Suprapubic skin (tissue), 4 donors: ENCODE results near the gene FEM1A. TPM values are rescaled to one million over a fixed set of nuclear protein-coding genes. Genes with fewer than 3 reads are reported as not detected.
A peak's percentile ranks its signal among the peaks of the same experiment; 100 is the strongest.
"Not testable (repeated sequence)": the region's sequence is repeated elsewhere in the genome, so short reads cannot be mapped to it uniquely, and the experiment has no call there.

ENCODE experiments used
- DNase-seq, 2 donors: peaks; one replicate each; pipeline ENCODE4 v3.0.0-alpha.2; 2019; ENCODE audit warnings: low spot score in 2 of 2
- H3K27ac ChIP-seq: fragments of 200-600 bp; sonication (generic); one replicate; pipeline ENCODE4 v1.5.1; 2019
- H3K27me3 ChIP-seq: fragments of 200-600 bp; sonication (generic); one replicate; pipeline ENCODE4 v1.5.1; 2019
- H3K36me3 ChIP-seq: fragments of 200-600 bp; sonication (generic); one replicate; pipeline ENCODE4 v1.5.1; 2019
- H3K4me1 ChIP-seq: fragments of 200-600 bp; sonication (generic); one replicate; pipeline ENCODE4 v1.5.1; 2019
- H3K4me3 ChIP-seq: fragments of 200-600 bp; sonication (generic); one replicate; pipeline ENCODE4 v1.5.1; 2019; ENCODE audit warnings: mild to moderate bottlenecking
- H3K9me3 ChIP-seq: fragments of 200-600 bp; sonication (generic); one replicate; pipeline ENCODE4 v1.5.1; 2019
- EP300 ChIP-seq: sonication (generic); formaldehyde crosslinking; IDR thresholded peaks from one replicate; pipeline ENCODE4 v1.6.1; 2017; ENCODE audit warnings: antibody characterized with exemption
- POLR2A ChIP-seq, 2 donors: fragments of 450-650 bp; IDR thresholded peaks; one replicate each; pipeline ENCODE4 v1.6.1; 2017; ENCODE audit warnings: antibody characterized with exemption in 2 of 2, mild to moderate bottlenecking in 2 of 2, moderate library complexity in 2 of 2
- POLR2AphosphoS5 ChIP-seq, 3 donors: sonication (generic); formaldehyde crosslinking; IDR thresholded peaks; one replicate each; pipeline ENCODE4 v1.6.1; 2017; ENCODE audit warnings: antibody characterized with exemption in 3 of 3
- WGBS: methylation state at CpG from one replicate; pipeline ENCODE4 v1.1.5; 2018; 5-methylcytosine and 5-hydroxymethylcytosine counted together
- total RNA-seq, 4 donors: library from RNA; depleted of rRNA; stranded (reverse); fragments of >200 nt; gene quantifications; one replicate each; pipeline ENCODE4 v1.1.0, GENCODE V29; 2016
- TF ChIP-seq, protein P1 (sequence below), 2 donors: fragments of 200-600 bp in 1 of 2; fragments of 450-650 bp in 1 of 2; sonication (generic) in 1 of 2; IDR thresholded peaks; one replicate each; pipeline ENCODE4 v1.5.1; 2016 to 2019; ENCODE audit warnings: antibody characterized with exemption in 2 of 2, mild to moderate bottlenecking in 1 of 2, moderate library complexity in 1 of 2

Gene FEM1A
- total RNA-seq, 4 donors from 2014 or later: 29.6 to 51.8 (median 41.1) TPM

DNA sequence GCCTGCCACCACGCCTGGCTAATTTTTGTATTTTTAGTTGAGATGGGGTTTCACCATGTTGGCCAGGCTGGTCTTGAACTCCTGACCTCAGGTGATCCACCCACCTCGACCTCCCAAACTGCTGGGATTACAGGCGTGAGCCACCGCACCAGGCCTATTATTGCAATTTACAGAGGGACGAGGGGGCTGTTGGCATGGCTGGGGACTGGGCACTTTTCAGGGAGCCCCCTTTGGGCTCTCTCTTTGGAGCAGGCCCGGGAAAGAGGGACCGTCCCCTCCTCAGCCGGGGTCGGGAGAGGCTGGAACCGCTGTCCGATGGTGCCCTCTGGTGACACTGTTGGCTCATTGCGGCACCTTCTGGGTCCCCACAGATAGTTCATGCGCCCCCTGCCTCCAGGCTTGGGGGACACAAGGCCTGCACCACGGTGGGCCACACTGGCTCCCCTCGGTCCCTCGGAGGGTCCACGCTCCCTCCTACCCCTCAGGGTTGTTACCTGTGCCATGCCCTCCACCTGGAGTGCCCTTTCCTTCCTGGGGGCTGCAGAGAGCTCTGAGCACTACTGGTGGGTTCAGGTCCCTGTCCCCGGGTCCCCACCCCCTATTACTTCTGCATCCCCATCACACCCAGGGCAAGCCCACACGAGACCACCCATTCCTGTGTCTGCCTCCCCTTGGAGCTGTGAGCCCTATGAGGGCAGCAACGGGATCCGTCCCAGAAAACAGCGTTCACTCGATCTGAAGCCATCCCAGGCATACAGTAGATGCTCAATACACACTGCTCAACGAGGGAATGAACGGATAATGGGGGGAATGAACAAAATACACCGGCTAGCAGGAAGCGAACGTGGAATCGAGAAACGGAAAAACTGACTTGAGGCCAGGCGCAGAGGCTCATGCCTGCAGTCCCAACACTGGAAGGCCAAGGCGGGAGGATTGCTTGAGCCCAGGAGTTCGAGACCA lies 12.5 kb downstream of the FEM1A start:
- H3K4me1 ChIP-seq: peaks cover 21% of the 10 kb centered on the region
- DNase-seq: no peak
- H3K9me3 ChIP-seq: no peaks in the 10 kb centered on the region
- no peak overlapping the region for H3K27ac ChIP-seq
- TF ChIP-seq, protein P1, sequence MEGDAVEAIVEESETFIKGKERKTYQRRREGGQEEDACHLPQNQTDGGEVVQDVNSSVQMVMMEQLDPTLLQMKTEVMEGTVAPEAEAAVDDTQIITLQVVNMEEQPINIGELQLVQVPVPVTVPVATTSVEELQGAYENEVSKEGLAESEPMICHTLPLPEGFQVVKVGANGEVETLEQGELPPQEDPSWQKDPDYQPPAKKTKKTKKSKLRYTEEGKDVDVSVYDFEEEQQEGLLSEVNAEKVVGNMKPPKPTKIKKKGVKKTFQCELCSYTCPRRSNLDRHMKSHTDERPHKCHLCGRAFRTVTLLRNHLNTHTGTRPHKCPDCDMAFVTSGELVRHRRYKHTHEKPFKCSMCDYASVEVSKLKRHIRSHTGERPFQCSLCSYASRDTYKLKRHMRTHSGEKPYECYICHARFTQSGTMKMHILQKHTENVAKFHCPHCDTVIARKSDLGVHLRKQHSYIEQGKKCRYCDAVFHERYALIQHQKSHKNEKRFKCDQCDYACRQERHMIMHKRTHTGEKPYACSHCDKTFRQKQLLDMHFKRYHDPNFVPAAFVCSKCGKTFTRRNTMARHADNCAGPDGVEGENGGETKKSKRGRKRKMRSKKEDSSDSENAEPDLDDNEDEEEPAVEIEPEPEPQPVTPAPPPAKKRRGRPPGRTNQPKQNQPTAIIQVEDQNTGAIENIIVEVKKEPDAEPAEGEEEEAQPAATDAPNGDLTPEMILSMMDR (IDR thresholded peaks at IDR 0.05): peak; percentile 23 to 77
- no peak for TF ChIP-seq POLR2A (IDR thresholded peaks at IDR 0.05)
- H3K4me3 ChIP-seq: no peak overlapping the region
- no peaks in the 10 kb centered on the region for H3K36me3 ChIP-seq
- WGBS: 64% methylated on average over 21 of the region's 33 CpGs
- H3K27me3 ChIP-seq: no peaks in the 10 kb centered on the region

DNA sequence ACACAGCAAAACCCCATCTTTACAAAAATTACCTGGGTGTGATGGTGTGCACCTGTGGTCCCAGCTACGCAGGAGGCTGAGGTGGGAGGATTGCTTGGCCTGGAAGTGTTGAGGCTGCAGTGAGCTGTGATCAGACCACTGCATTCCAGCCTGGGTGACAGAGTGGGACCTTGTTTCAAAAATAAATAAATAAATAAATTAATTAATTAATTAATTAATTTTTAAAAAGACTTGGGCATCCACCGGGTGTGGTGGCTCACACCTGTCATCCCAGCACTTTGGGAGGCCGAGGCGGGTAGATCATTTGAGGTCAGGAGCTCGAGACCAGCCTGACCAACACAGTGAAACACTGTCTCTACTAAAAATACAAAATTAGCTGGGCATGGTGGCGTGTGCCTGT lies 13.6 kb downstream of the FEM1A start:
- not testable (repeated sequence) for H3K27ac ChIP-seq, H3K9me3 ChIP-seq, DNase-seq, H3K36me3 ChIP-seq, H3K4me3 ChIP-seq, H3K27me3 ChIP-seq
- H3K4me1 ChIP-seq: peaks cover 22% of the 10 kb centered on the region
- WGBS: 96% methylated on average over 6 of the region's 6 CpGs

DNA sequence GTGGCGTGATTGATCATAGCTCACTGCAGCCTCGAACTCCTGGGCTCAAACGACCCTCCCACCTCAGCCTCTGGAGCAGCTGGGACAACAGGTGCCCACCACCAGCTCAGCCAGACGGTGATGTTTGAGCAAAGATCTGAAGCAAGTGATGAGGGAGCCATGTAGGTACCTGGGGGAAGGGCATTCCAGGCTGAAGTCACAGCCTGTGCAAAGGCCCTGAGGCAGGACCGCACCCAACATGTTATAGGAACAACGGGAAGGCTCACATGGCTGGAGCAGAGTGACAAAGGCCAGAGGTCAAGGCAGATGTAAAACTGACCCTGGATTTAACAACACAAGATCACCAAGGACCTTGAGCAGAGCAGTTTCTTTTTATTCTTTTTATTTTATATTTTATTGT lies 14.8 kb downstream of the FEM1A start:
- Histone ChIP-seq H3K36me3 (no peaks in the 10 kb centered on the region), H3K4me1 (peaks cover 12% of the 10 kb centered on the region), H3K27me3 (no peaks in the 10 kb centered on the region), H3K9me3 (no peaks in the 10 kb centered on the region), H3K4me3 (no peak overlapping the region), H3K27ac (no peak overlapping the region)
- DNase-seq: no peak
- TF ChIP-seq POLR2A (IDR thresholded peaks at IDR 0.05) (no peak), POLR2AphosphoS5 (IDR thresholded peaks at IDR 0.05) (no peak), EP300 (no peak)
- TF ChIP-seq, protein P1 (IDR thresholded peaks at IDR 0.05): no peak
- WGBS: 84% methylated on average over 4 of the region's 6 CpGs

DNA sequence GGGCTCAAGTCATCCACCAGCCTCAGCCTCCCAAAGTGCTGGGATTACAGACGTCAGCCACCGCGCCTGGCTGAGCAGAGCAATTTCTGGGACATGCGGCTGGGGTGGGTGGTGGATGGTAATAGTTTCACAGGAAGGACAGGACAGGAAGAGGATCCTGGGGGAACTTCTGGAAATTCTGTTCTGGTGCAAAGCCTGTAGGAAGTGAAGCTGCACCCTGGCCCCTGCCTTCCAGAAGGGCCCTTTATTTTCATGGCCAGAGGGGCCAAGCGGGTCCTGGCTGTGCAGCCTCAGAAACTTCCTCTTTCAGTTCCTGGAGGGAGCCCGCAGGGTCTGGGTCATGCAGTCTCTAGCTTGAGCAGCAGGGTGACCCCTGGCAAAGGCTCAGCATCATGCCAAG lies 15.7 kb downstream of the FEM1A start:
- Histone ChIP-seq H3K4me1 (peaks cover 11% of the 10 kb centered on the region), H3K27me3 (no peaks in the 10 kb centered on the region), H3K4me3 (no peak overlapping the region), H3K36me3 (no peaks in the 10 kb centered on the region), H3K9me3 (no peaks in the 10 kb centered on the region), H3K27ac (no peak overlapping the region)
- TF ChIP-seq POLR2A (IDR thresholded peaks at IDR 0.05): no peak
- TF ChIP-seq POLR2AphosphoS5 (IDR thresholded peaks at IDR 0.05): no peak
- TF ChIP-seq, protein P1 (IDR thresholded peaks at IDR 0.05): no peak
- no peak for TF ChIP-seq EP300
- 73% methylated on average over 2 of the region's 6 CpGs for WGBS
- no peak for DNase-seq

DNA sequence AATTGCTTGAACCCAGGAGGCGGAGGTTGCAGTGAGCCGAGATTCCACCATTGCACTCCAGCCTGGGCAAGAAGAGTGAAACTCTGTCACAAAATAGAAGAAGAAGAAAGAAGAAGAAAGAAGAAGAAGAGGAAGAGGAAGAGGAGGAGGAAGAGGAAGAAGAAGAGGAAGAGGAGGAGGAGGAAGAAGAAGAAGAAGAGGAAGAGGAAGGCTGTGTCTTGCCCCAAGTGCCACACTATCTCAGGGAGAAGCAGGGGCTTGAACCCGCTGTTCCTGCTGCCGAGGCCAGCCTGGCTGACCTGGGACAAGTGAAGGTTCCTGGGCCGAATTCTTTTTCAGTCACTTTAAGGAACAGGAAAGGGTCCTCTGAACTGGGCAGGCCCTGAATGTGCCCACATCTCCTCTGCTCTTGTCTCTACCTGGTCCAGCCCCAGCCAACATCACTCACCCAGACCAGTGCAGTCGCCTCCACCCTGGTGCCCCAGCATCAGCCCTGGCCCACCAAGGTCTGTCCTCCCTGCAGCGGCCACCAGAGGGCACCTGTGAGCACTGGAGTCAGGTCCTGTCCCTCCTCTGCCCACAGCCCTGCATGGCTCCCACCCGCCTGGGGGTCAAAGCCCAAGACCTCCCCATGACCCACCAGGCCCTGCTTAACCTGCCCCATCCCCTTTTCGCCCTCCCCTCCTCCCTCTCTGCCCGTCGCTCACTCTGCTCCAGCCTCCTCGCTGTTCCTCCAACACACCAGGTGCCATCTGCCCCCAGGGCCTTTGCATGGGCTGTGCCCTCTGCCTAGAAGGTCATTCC lies 20.0 kb downstream of the FEM1A start:
- H3K4me1 ChIP-seq: peaks cover 35% of the 10 kb centered on the region

More for the DNA sequence above, 20.0 kb downstream of the FEM1A start:
- Histone ChIP-seq H3K27me3 (no peaks in the 10 kb centered on the region), H3K4me3 (no peak overlapping the region), H3K36me3 (peaks cover 5% of the 10 kb centered on the region), H3K27ac (no peak overlapping the region), H3K9me3 (no peaks in the 10 kb centered on the region)
- DNase-seq: peak; percentile 93
- TF ChIP-seq, protein P1 (IDR thresholded peaks at IDR 0.05): peak; percentile 78 to 89
- no peak for TF ChIP-seq EP300
- WGBS: 60% methylated on average over 12 of the region's 12 CpGs
